ENCODE results near the gene AP5B1.

DNA sequence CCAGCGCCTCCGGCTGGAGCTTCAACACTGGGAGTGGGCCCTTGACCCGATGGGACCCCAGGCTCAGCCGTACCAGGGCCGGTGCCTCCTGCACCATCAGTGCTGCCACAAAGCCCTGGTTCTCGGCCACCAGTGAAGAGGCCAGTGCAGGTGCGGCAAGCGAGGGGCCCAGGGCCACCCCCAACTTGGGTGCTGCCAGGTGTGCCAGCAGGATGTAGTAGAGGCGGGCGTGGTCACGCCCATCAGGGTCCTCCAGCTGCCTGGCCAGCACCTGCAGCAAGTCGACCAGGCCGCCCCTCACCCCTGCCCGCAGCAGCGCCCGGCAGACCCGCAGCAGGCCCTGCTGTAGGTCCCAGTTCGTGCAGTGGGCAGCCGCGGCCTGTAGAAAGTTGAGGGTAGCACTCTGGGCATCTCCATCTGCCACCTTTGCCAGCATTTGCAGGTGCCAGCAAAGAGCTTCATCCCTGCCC lies 2.3 kb downstream of the AP5B1 start:
- TF ChIP-seq, protein P1, sequence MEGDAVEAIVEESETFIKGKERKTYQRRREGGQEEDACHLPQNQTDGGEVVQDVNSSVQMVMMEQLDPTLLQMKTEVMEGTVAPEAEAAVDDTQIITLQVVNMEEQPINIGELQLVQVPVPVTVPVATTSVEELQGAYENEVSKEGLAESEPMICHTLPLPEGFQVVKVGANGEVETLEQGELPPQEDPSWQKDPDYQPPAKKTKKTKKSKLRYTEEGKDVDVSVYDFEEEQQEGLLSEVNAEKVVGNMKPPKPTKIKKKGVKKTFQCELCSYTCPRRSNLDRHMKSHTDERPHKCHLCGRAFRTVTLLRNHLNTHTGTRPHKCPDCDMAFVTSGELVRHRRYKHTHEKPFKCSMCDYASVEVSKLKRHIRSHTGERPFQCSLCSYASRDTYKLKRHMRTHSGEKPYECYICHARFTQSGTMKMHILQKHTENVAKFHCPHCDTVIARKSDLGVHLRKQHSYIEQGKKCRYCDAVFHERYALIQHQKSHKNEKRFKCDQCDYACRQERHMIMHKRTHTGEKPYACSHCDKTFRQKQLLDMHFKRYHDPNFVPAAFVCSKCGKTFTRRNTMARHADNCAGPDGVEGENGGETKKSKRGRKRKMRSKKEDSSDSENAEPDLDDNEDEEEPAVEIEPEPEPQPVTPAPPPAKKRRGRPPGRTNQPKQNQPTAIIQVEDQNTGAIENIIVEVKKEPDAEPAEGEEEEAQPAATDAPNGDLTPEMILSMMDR (IDR thresholded peaks at IDR 0.05): no peak
- no peak for TF ChIP-seq EP300 (IDR thresholded peaks at IDR 0.05)
